ENCODE results near the gene DNAJC4.

The DNAJC4 gene

GRCh38 chr11:64258946-64259532, 28.7 kb downstream of the DNAJC4 start:
- no peak for DNase-seq (ENCODE audit: low spot score)

- no peak for DNase-seq (ENCODE audit: low spot score)
Measured at GRCh38 chr11:64259533-64260067, 29.3 kb downstream of the DNAJC4 start.

- DNase-seq (ENCODE audit: low spot score): no peak
Measured at GRCh38 chr11:64260147-64260708, 29.9 kb downstream of the DNAJC4 start.

- no peak for DNase-seq (ENCODE audit: low spot score)
Measured at GRCh38 chr11:64261556-64262080, 31.3 kb downstream of the DNAJC4 start.

- no peak for DNase-seq (ENCODE audit: low spot score)
Measured at GRCh38 chr11:64262271-64263002, 32.1 kb downstream of the DNAJC4 start.

- no peak for DNase-seq (ENCODE audit: low spot score)
Measured at GRCh38 chr11:64263021-64263946, 32.9 kb downstream of the DNAJC4 start.

GRCh38 chr11:64263947-64264317, 33.6 kb downstream of the DNAJC4 start:
- no peak for DNase-seq (ENCODE audit: low spot score)

- DNase-seq (ENCODE audit: low spot score): no peak
Measured at GRCh38 chr11:64264371-64264852, 34.1 kb downstream of the DNAJC4 start.

GRCh38 chr11:64265176-64266160, 35.1 kb downstream of the DNAJC4 start:
- no peak for DNase-seq (ENCODE audit: low spot score)

- no peak for DNase-seq (ENCODE audit: low spot score)
Measured at GRCh38 chr11:64266339-64266738, 36.0 kb downstream of the DNAJC4 start.

- DNase-seq (ENCODE audit: low spot score): no peak
Measured at GRCh38 chr11:64267207-64267945, 37.0 kb downstream of the DNAJC4 start.

- peak; percentile 62 for DNase-seq (ENCODE audit: low spot score)
Measured at GRCh38 chr11:64268025-64268892, 37.9 kb downstream of the DNAJC4 start.

GRCh38 chr11:64268893-64269539, 38.7 kb downstream of the DNAJC4 start:
- DNase-seq (ENCODE audit: low spot score): no peak

- DNase-seq (ENCODE audit: low spot score): peak; percentile 100
Measured at GRCh38 chr11:64269540-64270220, 39.3 kb downstream of the DNAJC4 start.

- DNase-seq (ENCODE audit: low spot score): no peak
Measured at GRCh38 chr11:64275031-64275800, 44.9 kb downstream of the DNAJC4 start.

GRCh38 chr11:64275841-64276240, 45.5 kb downstream of the DNAJC4 start:
- DNase-seq (ENCODE audit: low spot score): no peak

All from cerebellar cortex (tissue), 1 donor.